Effector memory CD4-positive, alpha-beta T cell (primary cell): ENCODE results near the gene SHROOM2.

Experiments used
- DNase-seq, 3 donors: peaks; one replicate each; pipeline ENCODE4 v3.0.0-alpha.2; 2020
- H3K27ac ChIP-seq: 2 replicates; pipeline ENCODE4 v1.7.0; 2013; ENCODE audit warnings: mild to moderate bottlenecking, low read length, moderate library complexity; ENCODE audit not compliant: insufficient read depth, poor library complexity, severe bottlenecking
- H3K27me3 ChIP-seq: replicated peaks from 2 replicates; pipeline ENCODE4 v1.7.0; 2013; ENCODE audit warnings: mild to moderate bottlenecking, low read length; ENCODE audit not compliant: insufficient read depth, control insufficient read depth, poor library complexity, severe bottlenecking
- H3K36me3 ChIP-seq: 2 replicates; pipeline ENCODE4 v1.7.0; 2013; ENCODE audit warnings: mild to moderate bottlenecking, low read length, moderate library complexity; ENCODE audit not compliant: control insufficient read depth, insufficient read depth
- H3K4me1 ChIP-seq: 2 replicates; pipeline ENCODE4 v1.7.0; 2013; ENCODE audit warnings: low read length, mild to moderate bottlenecking; ENCODE audit not compliant: control insufficient read depth, insufficient read depth, poor library complexity, severe bottlenecking
- H3K4me3 ChIP-seq: 2 replicates; pipeline ENCODE4 v1.7.0; 2013; ENCODE audit warnings: low read length, low read depth, mild to moderate bottlenecking; ENCODE audit not compliant: insufficient read depth, poor library complexity, severe bottlenecking
- H3K9me3 ChIP-seq: 2 replicates; pipeline ENCODE4 v1.7.0; 2013; ENCODE audit warnings: mild to moderate bottlenecking, low read length, moderate library complexity; ENCODE audit not compliant: control insufficient read depth

The SHROOM2 gene

GRCh38 chrX:9873952-9874351 lies 87.7 kb downstream of the SHROOM2 start:
- H3K27me3 ChIP-seq, result no peaks in the 10 kb centered on the region
- H3K9me3 ChIP-seq, result no peaks in the 10 kb centered on the region
- no peak overlapping the region for H3K27ac ChIP-seq
- no peaks in the 10 kb centered on the region for H3K4me1 ChIP-seq
- peak in 1 of 3 donors; percentile 14 for DNase-seq
- no peaks in the 10 kb centered on the region for H3K36me3 ChIP-seq
- H3K4me3 ChIP-seq, result no peak overlapping the region

GRCh38 chrX:9874483-9874882 lies 88.3 kb downstream of the SHROOM2 start:
- H3K4me3 ChIP-seq, result no peak overlapping the region
- H3K36me3 ChIP-seq, result no peaks in the 10 kb centered on the region
- no peaks in the 10 kb centered on the region for H3K4me1 ChIP-seq
- no peaks in the 10 kb centered on the region for H3K27me3 ChIP-seq
- no peaks in the 10 kb centered on the region for H3K9me3 ChIP-seq
- DNase-seq, result no peak
- no peak overlapping the region for H3K27ac ChIP-seq

- Histone ChIP-seq H3K9me3 (no peaks in the 10 kb centered on the region), H3K4me1 (no peaks in the 10 kb centered on the region), H3K36me3 (no peaks in the 10 kb centered on the region), H3K27me3 (no peaks in the 10 kb centered on the region), H3K4me3 (no peak overlapping the region), H3K27ac (no peak overlapping the region)
- no peak for DNase-seq
Measured at GRCh38 chrX:9875801-9876200, 89.6 kb downstream of the SHROOM2 start.

- Histone ChIP-seq H3K36me3 (no peaks in the 10 kb centered on the region), H3K27ac (no peak overlapping the region), H3K9me3 (no peaks in the 10 kb centered on the region), H3K4me3 (no peak overlapping the region), H3K27me3 (no peaks in the 10 kb centered on the region), H3K4me1 (no peaks in the 10 kb centered on the region)
- DNase-seq, result no peak
Measured at GRCh38 chrX:9876201-9876600, 90.0 kb downstream of the SHROOM2 start.

GRCh38 chrX:9878146-9878820 lies 92.1 kb downstream of the SHROOM2 start:
- Histone ChIP-seq H3K36me3 (no peaks in the 10 kb centered on the region), H3K4me1 (no peaks in the 10 kb centered on the region), H3K4me3 (no peak overlapping the region), H3K27me3 (no peaks in the 10 kb centered on the region), H3K9me3 (no peaks in the 10 kb centered on the region), H3K27ac (no peak overlapping the region)
- DNase-seq, result no peak

DNA sequence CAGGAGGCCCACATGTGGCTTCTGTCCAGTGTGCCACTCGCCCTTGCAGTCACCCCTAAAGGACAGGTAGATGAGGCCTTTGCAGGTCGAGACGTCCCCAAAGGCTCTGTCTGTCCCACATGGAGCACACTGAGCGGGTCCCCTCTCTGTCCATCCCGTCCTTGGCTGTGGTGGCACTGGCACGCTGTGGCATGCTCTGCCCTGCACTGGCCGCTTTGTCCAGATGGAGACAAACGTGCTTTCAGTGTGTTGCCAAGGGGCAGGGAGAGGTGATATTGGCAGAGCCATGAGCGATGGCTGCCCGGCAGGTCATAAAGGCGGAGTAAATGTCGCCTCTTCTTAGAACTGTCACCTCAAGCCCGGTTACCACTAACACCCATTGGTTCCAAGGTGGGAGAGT lies 94.0 kb downstream of the SHROOM2 start:
- no peak overlapping the region for H3K4me3 ChIP-seq
- H3K27me3 ChIP-seq, result no peaks in the 10 kb centered on the region
- H3K27ac ChIP-seq, result no peak overlapping the region
- no peaks in the 10 kb centered on the region for H3K36me3 ChIP-seq
- DNase-seq, result no peak
- no peaks in the 10 kb centered on the region for H3K4me1 ChIP-seq
- no peaks in the 10 kb centered on the region for H3K9me3 ChIP-seq

GRCh38 chrX:9880870-9881269 lies 94.6 kb downstream of the SHROOM2 start:
- Histone ChIP-seq H3K27me3 (no peaks in the 10 kb centered on the region), H3K36me3 (no peaks in the 10 kb centered on the region), H3K4me1 (no peaks in the 10 kb centered on the region), H3K27ac (no peak overlapping the region), H3K4me3 (no peak overlapping the region), H3K9me3 (no peaks in the 10 kb centered on the region)
- no peak for DNase-seq

DNA sequence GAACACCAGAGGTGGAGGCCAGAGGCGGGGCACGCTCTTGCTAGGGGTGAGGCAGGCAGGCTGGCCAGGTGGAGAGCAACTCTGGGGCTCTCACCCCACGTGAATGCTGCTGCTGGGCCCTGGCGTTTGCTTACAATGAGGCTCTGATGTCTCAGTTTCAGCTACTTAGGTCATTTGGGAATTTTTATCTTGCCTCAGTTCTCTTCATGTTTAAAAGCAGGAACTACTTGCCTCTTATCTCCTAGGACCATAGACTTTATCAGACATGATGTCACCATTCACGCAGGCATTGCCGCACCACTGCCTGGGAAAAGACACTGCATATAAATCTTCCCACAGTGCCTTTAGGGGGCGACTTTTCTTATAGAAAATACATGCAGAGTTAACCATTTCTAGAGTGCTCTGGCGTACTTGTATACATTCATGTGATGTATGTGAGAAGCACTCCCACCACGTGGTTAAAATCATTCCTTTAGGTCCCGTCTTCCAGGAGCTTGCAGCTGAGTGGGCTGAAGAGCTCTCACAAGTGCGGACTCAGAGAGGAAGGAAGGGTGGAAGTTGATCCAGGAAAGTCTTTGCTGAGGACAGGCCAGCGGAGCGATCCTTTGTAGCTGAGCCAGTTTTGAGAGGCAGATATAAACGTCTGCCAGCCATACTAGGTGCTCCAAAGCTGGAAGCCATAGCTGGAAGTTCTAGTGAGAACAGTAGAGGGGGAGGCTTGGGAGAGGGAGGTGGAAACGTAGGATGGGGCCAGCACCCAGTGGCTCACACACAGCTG lies 96.6 kb downstream of the SHROOM2 start:
- DNase-seq, result no peak
- no peaks in the 10 kb centered on the region for H3K27me3 ChIP-seq
- H3K9me3 ChIP-seq, result no peaks in the 10 kb centered on the region
- H3K4me3 ChIP-seq, result no peak overlapping the region
- no peaks in the 10 kb centered on the region for H3K36me3 ChIP-seq
- no peak overlapping the region for H3K27ac ChIP-seq
- no peaks in the 10 kb centered on the region for H3K4me1 ChIP-seq

DNA sequence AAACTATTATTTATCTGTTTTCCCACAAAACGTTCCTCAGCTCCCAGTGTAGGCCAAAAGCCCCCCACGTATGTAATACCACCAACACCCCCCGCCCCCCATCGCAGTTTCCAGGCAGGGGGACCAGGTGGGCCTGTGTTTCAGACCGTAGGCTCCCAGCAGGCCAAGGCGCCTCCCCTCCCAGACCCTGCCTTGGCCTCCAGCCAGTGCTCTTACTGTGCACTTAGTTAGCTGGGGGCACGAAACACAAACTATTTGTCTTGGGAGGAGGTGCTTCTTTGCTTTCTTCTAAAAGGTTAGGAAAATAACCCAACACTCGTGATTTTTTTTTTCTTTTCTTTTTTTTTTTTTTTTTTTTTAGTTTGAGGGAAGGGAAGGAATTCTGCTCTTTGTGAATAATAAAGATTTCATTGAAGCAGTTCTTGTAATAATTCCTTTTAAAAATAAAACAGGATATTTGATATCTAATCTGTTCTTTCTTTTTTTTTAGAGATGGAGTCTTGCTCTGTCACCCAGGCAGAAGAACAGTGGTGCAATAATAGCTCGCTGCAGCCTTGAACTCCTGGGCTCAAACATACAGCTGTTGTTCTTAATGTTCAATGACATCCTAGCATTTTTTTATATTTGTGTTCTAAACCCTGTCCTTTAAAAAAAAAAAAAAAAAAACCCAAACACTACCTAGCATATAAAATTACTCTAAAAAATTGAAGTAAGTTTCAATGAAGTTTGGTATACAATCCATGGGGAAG lies 98.0 kb downstream of the SHROOM2 start:
- Histone ChIP-seq H3K9me3 (no peaks in the 10 kb centered on the region), H3K4me3 (no peak overlapping the region), H3K27me3 (no peaks in the 10 kb centered on the region), H3K36me3 (no peaks in the 10 kb centered on the region), H3K27ac (no peak overlapping the region), H3K4me1 (no peaks in the 10 kb centered on the region)
- no peak for DNase-seq

GRCh38 chrX:9885150-9885549 lies 98.9 kb downstream of the SHROOM2 start:
- Histone ChIP-seq H3K27ac (no peak overlapping the region), H3K36me3 (no peaks in the 10 kb centered on the region), H3K9me3 (no peaks in the 10 kb centered on the region), H3K27me3 (no peaks in the 10 kb centered on the region), H3K4me3 (no peak overlapping the region), H3K4me1 (no peaks in the 10 kb centered on the region)
- DNase-seq, result peak in 1 of 3 donors; percentile 11
